Left forelimb (tissue), 1 donor: ENCODE data around the gene SMPDL3B.
"Not testable (repeated sequence)": the region's sequence is repeated elsewhere in the genome, so short reads cannot be mapped to it uniquely, and the experiment has no call there.

ENCODE experiments used
- DNase-seq: peaks from one replicate; pipeline ENCODE4 v3.0.0-alpha.2; 2018; ENCODE audit warnings: low spot score

The SMPDL3B gene

GRCh38 chr1:27970401-27970800, 35.6 kb downstream of the SMPDL3B start:
- DNase-seq: no peak

- DNase-seq: no peak
These were observed 36.9 kb downstream of the SMPDL3B start for GRCh38 chr1:27971674-27972073.

GRCh38 chr1:27972141-27972540, 37.3 kb downstream of the SMPDL3B start:
- no peak for DNase-seq

- no peak for DNase-seq
These were observed 39.1 kb downstream of the SMPDL3B start for GRCh38 chr1:27973771-27974416.

GRCh38 chr1:27974417-27974781, 39.6 kb downstream of the SMPDL3B start:
- DNase-seq: no peak

GRCh38 chr1:27979151-27979858, 44.5 kb downstream of the SMPDL3B start:
- no peak for DNase-seq

GRCh38 chr1:27979859-27980201, 45.0 kb downstream of the SMPDL3B start:
- DNase-seq: no peak

GRCh38 chr1:27980216-27980845, 45.5 kb downstream of the SMPDL3B start:
- no peak for DNase-seq

- DNase-seq: no peak
These were observed 46.3 kb downstream of the SMPDL3B start for GRCh38 chr1:27981145-27981544.

GRCh38 chr1:27990920-27991537, 56.2 kb downstream of the SMPDL3B start:
- DNase-seq: no peak

GRCh38 chr1:27992276-27992675, 57.5 kb downstream of the SMPDL3B start:
- DNase-seq: no peak

GRCh38 chr1:27993241-27993640, 58.4 kb downstream of the SMPDL3B start:
- DNase-seq: no peak

GRCh38 chr1:27994060-27994459, 59.3 kb downstream of the SMPDL3B start:
- no peak for DNase-seq

- not testable (repeated sequence) for DNase-seq
These were observed 59.7 kb downstream of the SMPDL3B start for GRCh38 chr1:27994526-27994925.

- DNase-seq: no peak
These were observed 64.3 kb downstream of the SMPDL3B start for GRCh38 chr1:27999055-27999454.

- DNase-seq: no peak
These were observed 67.8 kb downstream of the SMPDL3B start for GRCh38 chr1:28002600-28002999.

- DNase-seq: not testable (repeated sequence)
These were observed 68.3 kb downstream of the SMPDL3B start for GRCh38 chr1:28003117-28003516.
